M059J (cell line): ENCODE results near the gene CDO1. TPM values are rescaled to one million over a fixed set of nuclear protein-coding genes. Genes with fewer than 3 reads are reported as not detected.
"Not testable (repeated sequence)": the region's sequence is repeated elsewhere in the genome, so short reads cannot be mapped to it uniquely, and the experiment has no call there.

Experiments used
- DNase-seq: peaks from one replicate; pipeline ENCODE4 v3.0.0-alpha.2; 2012; ENCODE audit warnings: low read depth
- total RNA-seq: library from RNA; depleted of rRNA; stranded (reverse); fragments of >200 nt; shearing (Covaris generic); gene quantifications from 2 replicates; pipeline ENCODE4 v1.2.3, GENCODE V29; 2014

The CDO1 gene
- total RNA-seq, 1 experiment from 2014 or later, result 0.74 TPM

GRCh38 chr5:115831163-115831768 is 14.8 kb upstream of the CDO1 start:
- DNase-seq, result no peak

- no peak for DNase-seq
Measured at GRCh38 chr5:115829913-115830312, 13.5 kb upstream of the CDO1 start.

GRCh38 chr5:115825948-115826347 is 9.5 kb upstream of the CDO1 start:
- no peak for DNase-seq

- not testable (repeated sequence) for DNase-seq
Measured at GRCh38 chr5:115824983-115825382, 8.5 kb upstream of the CDO1 start.

GRCh38 chr5:115820846-115821245 is 4.4 kb upstream of the CDO1 start:
- no peak for DNase-seq

- no peak for DNase-seq
Measured at GRCh38 chr5:115818821-115819220, 2.4 kb upstream of the CDO1 start.

- DNase-seq, result no peak
Measured at GRCh38 chr5:115817386-115817785, 927 bp upstream of the CDO1 start.

- no peak for DNase-seq
Measured at GRCh38 chr5:115815693-115816225, 700 bp downstream of the CDO1 start.

GRCh38 chr5:115815006-115815692 is 1.3 kb downstream of the CDO1 start:
- DNase-seq, result no peak

GRCh38 chr5:115813719-115814118 is 2.7 kb downstream of the CDO1 start:
- no peak for DNase-seq

- DNase-seq, result no peak
Measured at GRCh38 chr5:115812372-115812771, 4.1 kb downstream of the CDO1 start.

GRCh38 chr5:115811406-115811805 is 5.1 kb downstream of the CDO1 start:
- DNase-seq, result no peak

GRCh38 chr5:115810761-115811160 is 5.7 kb downstream of the CDO1 start:
- DNase-seq, result no peak

GRCh38 chr5:115809946-115810345 is 6.5 kb downstream of the CDO1 start:
- DNase-seq, result no peak

GRCh38 chr5:115808066-115808465 is 8.4 kb downstream of the CDO1 start:
- not testable (repeated sequence) for DNase-seq

GRCh38 chr5:115807654-115808052 is 8.8 kb downstream of the CDO1 start:
- DNase-seq, result no peak

- DNase-seq, result no peak
Measured at GRCh38 chr5:115806986-115807653, 9.3 kb downstream of the CDO1 start.

- DNase-seq, result no peak
Measured at GRCh38 chr5:115801984-115802383, 14.5 kb downstream of the CDO1 start.

GRCh38 chr5:115801152-115801551 is 15.3 kb downstream of the CDO1 start:
- no peak for DNase-seq

GRCh38 chr5:115800108-115800507 is 16.4 kb downstream of the CDO1 start:
- no peak for DNase-seq

- DNase-seq, result no peak
Measured at GRCh38 chr5:115798252-115798651, 18.2 kb downstream of the CDO1 start.

GRCh38 chr5:115796656-115797055 is 19.8 kb downstream of the CDO1 start:
- no peak for DNase-seq

- no peak for DNase-seq
Measured at GRCh38 chr5:115795700-115796099, 20.8 kb downstream of the CDO1 start.
